Measurements from ENCODE around the gene NRCAM. TPM values are rescaled to one million over a fixed set of nuclear protein-coding genes. Genes with fewer than 3 reads are reported as not detected.

The NRCAM gene
- total and polyA plus RNA-seq, 2 of the 13 experiments (the other 11 are each of a cell fraction or from before 2014, with no cell fraction given) = 0.31 to 0.33 TPM

DNA sequence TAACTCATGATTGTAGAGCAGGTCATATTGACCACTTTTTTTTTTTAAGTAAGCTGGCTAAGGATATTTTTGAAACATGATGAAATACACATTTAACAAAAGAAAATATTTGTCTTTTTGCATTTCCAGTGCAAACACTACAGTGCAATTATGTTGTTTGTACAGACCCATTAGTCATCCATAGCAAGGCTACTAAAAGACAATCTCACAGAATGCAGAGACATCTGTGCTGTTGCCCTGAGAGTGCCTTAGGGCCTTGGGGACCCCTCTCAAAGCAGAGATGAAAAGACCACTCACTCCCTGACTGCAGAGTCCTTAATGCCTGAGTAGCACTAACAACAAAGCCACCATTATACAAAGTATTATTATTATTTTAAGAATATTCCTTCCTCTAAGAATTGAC is 104.5 kb downstream of the NRCAM start (continued):
- TF ChIP-seq, protein P1, sequence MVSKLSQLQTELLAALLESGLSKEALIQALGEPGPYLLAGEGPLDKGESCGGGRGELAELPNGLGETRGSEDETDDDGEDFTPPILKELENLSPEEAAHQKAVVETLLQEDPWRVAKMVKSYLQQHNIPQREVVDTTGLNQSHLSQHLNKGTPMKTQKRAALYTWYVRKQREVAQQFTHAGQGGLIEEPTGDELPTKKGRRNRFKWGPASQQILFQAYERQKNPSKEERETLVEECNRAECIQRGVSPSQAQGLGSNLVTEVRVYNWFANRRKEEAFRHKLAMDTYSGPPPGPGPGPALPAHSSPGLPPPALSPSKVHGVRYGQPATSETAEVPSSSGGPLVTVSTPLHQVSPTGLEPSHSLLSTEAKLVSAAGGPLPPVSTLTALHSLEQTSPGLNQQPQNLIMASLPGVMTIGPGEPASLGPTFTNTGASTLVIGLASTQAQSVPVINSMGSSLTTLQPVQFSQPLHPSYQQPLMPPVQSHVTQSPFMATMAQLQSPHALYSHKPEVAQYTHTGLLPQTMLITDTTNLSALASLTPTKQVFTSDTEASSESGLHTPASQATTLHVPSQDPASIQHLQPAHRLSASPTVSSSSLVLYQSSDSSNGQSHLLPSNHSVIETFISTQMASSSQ (IDR thresholded peaks at IDR 0.05; ENCODE audit: low read depth) = peak; percentile 56; the same call in 1 of the 2 replicates
- TF ChIP-seq, protein P1 (CRISPR knock-in tag; IDR thresholded peaks at IDR 0.05; ENCODE audit: borderline replicate concordance) = 0 out of 2 replicates have a peak, but pooled peaks have one; percentile 27
- TF ChIP-seq ZSCAN29 (CRISPR knock-in tag; conservative IDR thresholded peaks at IDR 0.05) (no peak), SOX6 (IDR thresholded peaks at IDR 0.05) (no peak), SOX6 (CRISPR knock-in tag; IDR thresholded peaks at IDR 0.05) (peak; percentile 92), KLF16 (CRISPR knock-in tag; IDR thresholded peaks at IDR 0.05) (0 out of 4 replicates have a peak, but pooled peaks of 1 of the 2 experiments have one; percentile 39), CBX2 (IDR thresholded peaks at IDR 0.05; ENCODE audit: low read depth, low read length) (no peak), CBX2 (CRISPR knock-in tag; IDR thresholded peaks at IDR 0.05; ENCODE audit: low read depth) (no peak), DNMT3B (CRISPR knock-in tag; conservative IDR thresholded peaks at IDR 0.05) (0 out of 2 replicates have a peak, but pooled peaks have one; percentile 32), PITX1 (CRISPR knock-in tag; IDR thresholded peaks at IDR 0.05) (0 out of 2 replicates have a peak, but pooled peaks have one; percentile 22), FOXP1 (IDR thresholded peaks at IDR 0.05) (no peak), FOXP1 (CRISPR knock-in tag; IDR thresholded peaks at IDR 0.05) (peak; percentile 87), ZBTB7B (CRISPR knock-in tag; IDR thresholded peaks at IDR 0.05) (peak; percentile 93), CBX5 (CRISPR knock-in tag; IDR thresholded peaks at IDR 0.05; ENCODE audit: borderline replicate concordance) (no peak), KDM5A (IDR thresholded peaks at IDR 0.05; ENCODE audit: borderline replicate concordance, low read length) (no peak), FOXJ3 (CRISPR knock-in tag; IDR thresholded peaks at IDR 0.05; ENCODE audit: borderline replicate concordance) (peak; percentile 65; the same call in 1 of the 2 replicates), MIXL1 (CRISPR knock-in tag; IDR thresholded peaks at IDR 0.05) (peak; percentile 62; the same call in 1 of the 2 replicates), NFKBIZ (CRISPR knock-in tag; IDR thresholded peaks at IDR 0.05) (no peak), ZNF781 (CRISPR knock-in tag; IDR thresholded peaks at IDR 0.05; ENCODE audit: borderline replicate concordance, not compliant biosample characterization) (no peak), SAP130 (CRISPR knock-in tag; IDR thresholded peaks at IDR 0.05; ENCODE audit: low read depth) (peak; percentile 61), IRF2 (CRISPR knock-in tag; IDR thresholded peaks at IDR 0.05) (no peak), SIX4 (CRISPR knock-in tag; IDR thresholded peaks at IDR 0.05) (no peak)
- TF ChIP-seq, protein P2, sequence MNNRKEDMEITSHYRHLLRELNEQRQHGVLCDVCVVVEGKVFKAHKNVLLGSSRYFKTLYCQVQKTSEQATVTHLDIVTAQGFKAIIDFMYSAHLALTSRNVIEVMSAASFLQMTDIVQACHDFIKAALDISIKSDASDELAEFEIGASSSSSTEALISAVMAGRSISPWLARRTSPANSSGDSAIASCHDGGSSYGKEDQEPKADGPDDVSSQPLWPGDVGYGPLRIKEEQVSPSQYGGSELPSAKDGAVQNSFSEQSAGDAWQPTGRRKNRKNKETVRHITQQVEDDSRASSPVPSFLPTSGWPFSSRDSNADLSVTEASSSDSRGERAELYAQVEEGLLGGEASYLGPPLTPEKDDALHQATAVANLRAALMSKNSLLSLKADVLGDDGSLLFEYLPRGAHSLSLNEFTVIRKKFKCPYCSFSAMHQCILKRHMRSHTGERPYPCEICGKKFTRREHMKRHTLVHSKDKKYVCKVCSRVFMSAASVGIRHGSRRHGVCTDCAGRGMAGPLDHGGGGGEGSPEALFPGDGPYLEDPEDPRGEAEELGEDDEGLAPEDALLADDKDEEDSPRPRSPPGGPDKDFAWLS (CRISPR knock-in tag; IDR thresholded peaks at IDR 0.05; ENCODE audit: borderline replicate concordance) = no peak

All from HepG2 (cell line).